GM12801 (cell line): ENCODE results near the gene EML6.

Source experiments
- CTCF ChIP-seq: IDR thresholded peaks from one replicate; pipeline ENCODE4 v1.5.1; 2011; ENCODE audit warnings: control low read depth; ENCODE audit not compliant: insufficient read length; ENCODE audit errors: extremely low read depth

Gene EML6

GRCh38 chr2:54855434-54855833 is 132.0 kb downstream of the EML6 start:
- TF ChIP-seq CTCF = no peak

- no peak for TF ChIP-seq CTCF
These were observed 134.7 kb downstream of the EML6 start for GRCh38 chr2:54858021-54858681.

GRCh38 chr2:54859416-54859815 is 136.0 kb downstream of the EML6 start:
- no peak for TF ChIP-seq CTCF

GRCh38 chr2:54859997-54860701 is 136.7 kb downstream of the EML6 start:
- TF ChIP-seq CTCF = no peak

- no peak for TF ChIP-seq CTCF
These were observed 138.8 kb downstream of the EML6 start for GRCh38 chr2:54862229-54862628.

GRCh38 chr2:54862742-54863141 is 139.3 kb downstream of the EML6 start:
- TF ChIP-seq CTCF = no peak

GRCh38 chr2:54863660-54864059 is 140.2 kb downstream of the EML6 start:
- no peak for TF ChIP-seq CTCF
